GM21526 (cell line): ENCODE measurements around the gene EPB41L2.
"Not testable (repeated sequence)": the region's sequence is repeated elsewhere in the genome, so short reads cannot be mapped to it uniquely, and the experiment has no call there.

ENCODE experiments used
- ATAC-seq: cut with Tn5 transposase; IDR thresholded peaks from one replicate; pipeline ENCODE4 v1.9.1; 2021; ENCODE audit warnings: moderate library complexity; ENCODE audit not compliant: unreplicated experiment, low FRiP score

EPB41L2 gene

DNA sequence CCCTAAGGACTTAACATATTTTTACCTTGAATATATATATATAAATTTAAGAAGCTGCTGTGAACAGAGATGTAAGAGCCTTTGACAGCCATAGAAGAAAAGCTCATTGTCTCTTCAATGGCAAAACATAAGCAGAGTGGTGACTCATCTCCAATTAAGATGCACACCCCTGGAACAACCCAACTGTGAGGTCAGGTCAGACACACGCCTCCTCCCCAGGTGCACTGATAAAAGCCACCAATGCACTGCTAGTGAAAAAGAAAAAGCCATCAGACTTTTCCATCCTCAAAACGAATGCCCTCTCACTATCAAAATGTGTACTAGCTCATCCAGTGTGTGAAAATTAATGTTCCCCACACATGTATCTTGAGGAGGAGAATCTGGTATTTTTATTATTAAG lies 135.7 kb downstream of the EPB41L2 start:
- ATAC-seq, result no peak

DNA sequence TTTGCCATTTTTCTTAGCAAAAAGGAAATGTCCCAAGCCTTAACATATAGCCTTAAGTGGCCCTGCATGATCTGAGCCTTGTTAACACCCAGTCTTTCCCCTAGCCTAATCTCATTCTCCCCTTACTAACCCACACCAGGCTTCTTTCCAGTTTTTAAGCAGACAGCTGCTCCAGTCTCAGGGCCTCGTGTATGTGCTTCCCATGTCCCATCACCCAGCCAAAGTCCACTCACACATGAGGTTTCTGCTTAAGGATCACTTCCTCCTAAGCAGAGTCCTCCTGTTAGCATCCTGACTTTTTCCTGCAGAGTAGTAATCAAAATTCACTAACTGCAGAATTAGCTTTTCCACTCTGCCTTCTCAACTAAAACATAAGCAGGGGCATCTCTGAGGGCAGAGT lies 139.7 kb downstream of the EPB41L2 start:
- ATAC-seq, result no peak

DNA sequence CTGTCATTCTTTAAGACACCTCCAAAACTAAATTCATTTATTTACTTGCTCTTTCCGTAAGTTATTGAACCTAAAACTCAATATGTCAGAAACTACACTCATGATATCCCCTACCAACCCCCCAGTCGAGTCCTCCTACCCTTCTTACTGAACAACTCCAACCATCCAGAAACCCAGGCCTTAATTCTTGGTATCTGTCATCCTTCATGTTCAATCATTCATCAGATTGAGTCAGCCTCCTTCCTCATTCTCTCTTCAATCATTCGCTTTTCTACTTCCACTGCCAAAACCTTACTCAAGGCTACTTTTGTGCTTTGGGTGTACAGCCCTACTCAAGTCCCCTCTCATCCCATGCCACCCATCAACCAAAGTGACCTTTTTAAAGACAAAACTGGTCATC lies 140.1 kb downstream of the EPB41L2 start:
- no peak for ATAC-seq

- ATAC-seq, result no peak
Measured at GRCh38 chr6:130920969-130921368, 142.1 kb downstream of the EPB41L2 start.

DNA sequence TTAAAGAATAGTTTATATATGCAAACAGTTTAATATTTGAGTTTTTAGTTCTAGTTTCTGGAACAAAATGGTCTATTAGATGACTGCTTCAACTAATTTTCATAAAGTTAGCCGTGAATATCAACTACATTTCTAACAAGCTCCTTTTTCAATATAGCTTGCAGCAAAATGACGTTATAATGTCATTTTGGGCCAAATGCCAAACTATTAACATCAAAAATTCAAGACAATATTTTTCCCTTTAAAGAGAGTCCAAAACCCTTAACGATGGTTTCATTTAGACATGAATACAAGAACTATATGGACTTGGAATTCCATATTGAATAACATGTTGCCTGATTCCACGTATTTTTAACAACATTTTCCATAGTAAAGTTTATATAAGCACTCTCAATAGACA lies 144.9 kb downstream of the EPB41L2 start:
- no peak for ATAC-seq

GRCh38 chr6:130915606-130916005 lies 147.4 kb downstream of the EPB41L2 start:
- ATAC-seq, result not testable (repeated sequence)

GRCh38 chr6:130913120-130913519 lies 149.9 kb downstream of the EPB41L2 start:
- no peak for ATAC-seq

- no peak for ATAC-seq
Measured at GRCh38 chr6:130912434-130912833, 150.6 kb downstream of the EPB41L2 start.

GRCh38 chr6:130908958-130909357 lies 154.1 kb downstream of the EPB41L2 start:
- ATAC-seq, result no peak

DNA sequence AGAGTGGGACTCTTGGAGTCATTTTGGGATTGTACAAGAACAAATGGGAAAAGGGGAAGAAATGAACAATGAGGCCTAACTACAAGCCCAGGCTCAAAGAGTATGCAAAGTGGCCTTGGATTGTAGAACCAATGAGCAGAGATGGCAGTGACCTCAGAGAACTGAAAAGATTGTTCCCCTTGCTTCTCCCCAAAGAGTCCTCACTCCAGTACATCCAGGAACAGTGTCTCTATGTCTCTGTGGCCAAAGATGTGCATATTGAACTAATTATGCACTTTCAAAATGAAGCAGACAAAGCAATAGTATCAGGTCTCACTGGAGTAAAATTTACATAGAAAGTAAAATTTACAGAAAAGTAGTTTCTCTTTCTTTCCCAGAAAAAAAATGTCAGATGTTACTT lies 154.9 kb downstream of the EPB41L2 start:
- peak; percentile 47 for ATAC-seq

GRCh38 chr6:130907687-130908086 lies 155.4 kb downstream of the EPB41L2 start:
- no peak for ATAC-seq

- no peak for ATAC-seq
Measured at GRCh38 chr6:130906736-130907381, 156.2 kb downstream of the EPB41L2 start.

DNA sequence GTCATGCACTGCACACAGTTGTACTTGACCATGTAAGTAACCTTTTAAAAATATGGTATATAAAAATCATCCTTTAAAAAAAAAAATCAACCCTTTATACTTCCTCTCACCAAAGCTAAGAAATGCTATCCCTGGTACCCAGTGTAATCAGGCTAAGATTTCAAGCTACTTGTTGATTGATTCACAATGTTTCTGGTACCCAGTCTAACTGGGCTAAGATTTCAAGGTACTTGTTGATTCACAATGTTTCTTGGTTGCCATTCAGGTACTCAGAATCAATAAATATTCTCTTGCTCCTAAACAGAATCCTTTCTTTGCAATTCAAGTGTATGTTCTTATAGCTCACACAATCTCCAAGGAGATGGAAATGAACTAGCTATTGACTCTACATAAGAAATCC lies 159.4 kb downstream of the EPB41L2 start:
- ATAC-seq, result no peak

- no peak for ATAC-seq
Measured at GRCh38 chr6:130903007-130903406, 160.0 kb downstream of the EPB41L2 start.

- no peak for ATAC-seq
Measured at GRCh38 chr6:130900913-130901312, 162.1 kb downstream of the EPB41L2 start.

DNA sequence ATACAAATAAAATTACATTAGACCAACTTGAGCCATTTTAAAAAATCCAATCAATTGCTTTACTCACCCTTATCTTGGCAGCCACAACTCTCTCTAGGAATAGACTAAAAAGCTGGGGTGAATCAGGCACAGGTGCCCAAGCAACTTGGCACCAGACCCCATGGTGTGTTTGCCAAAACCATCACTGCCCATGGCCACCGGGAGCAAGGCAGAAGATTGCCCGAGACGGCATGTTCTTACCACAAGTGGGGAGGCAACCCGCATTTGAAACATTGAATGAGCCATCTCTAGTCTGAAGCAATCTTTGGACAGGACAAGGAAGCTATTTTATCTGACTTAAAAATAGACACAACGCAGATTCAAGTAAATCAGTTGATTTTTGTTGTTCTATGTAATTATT lies 166.8 kb downstream of the EPB41L2 start:
- no peak for ATAC-seq

GRCh38 chr6:130895516-130895915 lies 167.5 kb downstream of the EPB41L2 start:
- no peak for ATAC-seq

DNA sequence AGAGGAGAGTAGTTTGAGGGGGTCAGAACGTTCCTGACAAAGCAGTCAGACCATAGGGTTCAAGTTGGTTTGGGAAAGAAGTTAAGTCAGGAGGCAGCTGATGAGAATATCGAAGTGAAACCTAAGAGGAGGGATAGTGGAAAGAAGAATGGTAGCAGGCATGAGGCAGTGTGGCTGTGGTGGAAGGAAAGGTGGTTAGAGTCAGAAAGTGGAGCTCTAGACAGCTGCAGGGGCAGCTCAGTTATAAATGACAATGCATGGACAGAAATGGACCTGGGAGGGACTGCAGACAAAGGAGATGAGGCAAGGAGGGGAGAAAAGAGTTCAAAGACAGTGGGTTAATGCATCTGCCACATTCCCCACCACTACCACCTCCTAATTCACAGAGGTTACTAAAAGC lies 169.3 kb downstream of the EPB41L2 start:
- ATAC-seq, result no peak

- ATAC-seq, result no peak
Measured at GRCh38 chr6:130893277-130893676, 169.8 kb downstream of the EPB41L2 start.

- no peak for ATAC-seq
Measured at GRCh38 chr6:130890521-130890971, 172.5 kb downstream of the EPB41L2 start.

DNA sequence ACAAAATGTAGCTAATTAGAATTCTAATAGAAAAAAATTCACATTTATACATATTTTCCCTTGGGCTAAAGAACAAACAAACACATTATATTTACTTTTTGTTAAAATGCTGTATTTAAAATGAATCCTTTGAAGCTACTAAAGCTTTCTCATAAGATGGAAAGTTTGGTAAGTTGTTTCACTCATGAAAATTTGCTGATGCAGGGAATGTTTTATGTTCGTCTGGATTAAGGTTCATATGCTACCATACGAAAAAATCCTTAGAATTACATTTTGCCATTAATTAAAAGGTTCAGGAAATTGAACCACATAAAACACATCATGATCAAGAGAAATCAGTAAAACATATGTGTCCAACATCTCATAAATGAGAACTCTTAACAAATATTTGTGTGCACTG lies 173.6 kb downstream of the EPB41L2 start:
- ATAC-seq, result no peak

DNA sequence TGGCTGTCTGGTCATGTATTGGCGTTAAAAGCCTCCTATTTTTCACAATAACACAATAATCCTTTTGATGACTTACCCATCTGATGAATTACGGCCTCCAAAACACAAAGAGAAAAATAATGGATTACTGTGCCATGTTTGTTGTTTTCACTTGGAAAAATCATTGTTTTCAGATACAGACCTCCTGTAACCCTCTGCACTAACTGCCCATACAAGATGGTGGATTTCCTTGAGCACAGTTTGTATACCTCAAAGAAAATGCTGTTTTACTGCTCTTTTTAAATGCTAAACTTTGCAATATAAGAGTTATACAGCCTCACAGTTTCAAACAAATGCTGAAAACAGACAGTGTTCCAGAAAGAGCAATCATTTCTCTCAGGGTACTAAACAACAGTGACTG lies 174.8 kb downstream of the EPB41L2 start:
- ATAC-seq, result no peak

DNA sequence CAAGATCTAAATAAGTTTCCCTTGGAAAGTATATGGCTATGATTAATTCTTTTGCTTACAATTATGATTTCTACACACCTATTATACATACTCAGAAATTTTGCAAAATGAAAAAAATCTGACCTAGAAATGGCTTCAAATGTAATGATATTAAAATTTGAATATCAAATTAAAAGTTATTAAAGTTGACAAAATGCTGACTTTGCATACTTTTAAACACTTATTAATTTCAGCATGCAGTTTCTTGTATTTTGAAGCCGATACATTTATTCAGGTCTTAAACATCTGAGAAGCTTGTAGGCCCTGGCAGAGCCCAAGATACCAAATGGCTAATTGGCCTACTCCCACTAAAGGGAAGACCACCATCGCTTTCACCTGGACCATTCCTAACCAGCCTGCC lies 176.1 kb downstream of the EPB41L2 start:
- ATAC-seq, result no peak
